GM10266 (cell line): ENCODE data around the gene MEPE.

Source experiments
- DNase-seq: peaks from one replicate; pipeline ENCODE4 v3.0.0; 2012; ENCODE audit errors: extremely low spot score
- CTCF ChIP-seq: IDR thresholded peaks from 2 replicates; pipeline ENCODE4 v1.5.1; 2012; ENCODE audit warnings: mild to moderate bottlenecking, low read depth; ENCODE audit not compliant: control insufficient read depth, insufficient read depth; ENCODE audit errors: missing control alignments

MEPE gene, protein sequence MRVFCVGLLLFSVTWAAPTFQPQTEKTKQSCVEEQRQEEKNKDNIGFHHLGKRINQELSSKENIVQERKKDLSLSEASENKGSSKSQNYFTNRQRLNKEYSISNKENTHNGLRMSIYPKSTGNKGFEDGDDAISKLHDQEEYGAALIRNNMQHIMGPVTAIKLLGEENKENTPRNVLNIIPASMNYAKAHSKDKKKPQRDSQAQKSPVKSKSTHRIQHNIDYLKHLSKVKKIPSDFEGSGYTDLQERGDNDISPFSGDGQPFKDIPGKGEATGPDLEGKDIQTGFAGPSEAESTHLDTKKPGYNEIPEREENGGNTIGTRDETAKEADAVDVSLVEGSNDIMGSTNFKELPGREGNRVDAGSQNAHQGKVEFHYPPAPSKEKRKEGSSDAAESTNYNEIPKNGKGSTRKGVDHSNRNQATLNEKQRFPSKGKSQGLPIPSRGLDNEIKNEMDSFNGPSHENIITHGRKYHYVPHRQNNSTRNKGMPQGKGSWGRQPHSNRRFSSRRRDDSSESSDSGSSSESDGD

GRCh38 chr4:87832669-87833068, at the start of gene MEPE:
Gene MEPE (plus strand): TSS chr4:87832969. CDS start chr4:87834715, 1,746 bp downstream.
- DNase-seq = no peak
- no peak for TF ChIP-seq CTCF

DNA sequence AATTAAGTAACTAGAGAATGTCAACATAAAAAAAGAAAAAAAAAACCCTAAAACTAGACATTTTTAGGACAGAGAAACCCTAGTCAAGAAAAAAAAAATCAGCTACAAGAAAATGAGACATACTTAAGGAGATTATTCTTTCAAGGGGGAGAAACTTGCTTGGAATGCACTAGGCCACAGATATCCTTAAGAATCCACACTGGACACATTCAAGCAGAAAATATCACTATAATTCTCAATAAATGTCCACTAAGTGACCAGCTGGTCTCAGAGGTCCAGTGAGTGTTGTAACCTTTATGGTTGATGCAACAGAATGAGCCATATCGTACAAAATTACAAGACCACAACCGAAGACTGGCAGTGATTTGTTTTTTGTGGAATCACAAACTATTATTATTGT, 49.0 kb upstream of the MEPE start:
- TF ChIP-seq CTCF = no peak
- DNase-seq = no peak

GRCh38 chr4:87785731-87786509, 46.8 kb upstream of the MEPE start:
- no peak for DNase-seq
- TF ChIP-seq CTCF = no peak

GRCh38 chr4:87799301-87800113, 33.3 kb upstream of the MEPE start, which contains the start of gene IBSP:
Gene IBSP (plus strand): TSS chr4:87799554. CDS start chr4:87802362, 2,808 bp downstream.
- no peak for TF ChIP-seq CTCF
- no peak for DNase-seq

GRCh38 chr4:87802858-87803257, 29.9 kb upstream of the MEPE start:
- DNase-seq = no peak
- no peak for TF ChIP-seq CTCF

DNA sequence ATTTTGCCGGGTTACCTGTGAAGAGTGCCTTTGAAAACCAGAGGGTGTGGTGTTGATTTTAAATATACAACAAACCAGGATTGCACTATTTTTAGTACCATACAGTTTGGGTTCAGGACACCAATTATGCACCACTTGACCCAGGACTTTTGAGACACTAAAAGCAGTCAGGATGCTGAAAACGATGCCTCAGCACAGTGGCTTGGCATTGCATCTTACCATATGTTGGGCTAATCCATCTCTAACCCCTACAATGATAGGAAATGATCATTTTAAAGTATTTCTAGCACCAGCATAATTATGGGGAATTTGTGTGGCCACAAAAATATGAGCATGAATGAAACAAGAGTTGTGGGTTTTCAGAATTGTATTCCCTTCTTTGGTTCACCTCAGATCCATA, 29.3 kb upstream of the MEPE start:
- TF ChIP-seq CTCF = no peak
- no peak for DNase-seq
